ENCODE results near the gene KRTAP5-11. TPM values are rescaled to one million over a fixed set of nuclear protein-coding genes. Genes with fewer than 3 reads are reported as not detected.
"Not testable (repeated sequence)": the region's sequence is repeated elsewhere in the genome, so short reads cannot be mapped to it uniquely, and the experiment has no call there.

The KRTAP5-11 gene
- total and polyA plus RNA-seq, 2 of the 4 experiments (the other 2 are of a cell fraction) = not detected

DNA sequence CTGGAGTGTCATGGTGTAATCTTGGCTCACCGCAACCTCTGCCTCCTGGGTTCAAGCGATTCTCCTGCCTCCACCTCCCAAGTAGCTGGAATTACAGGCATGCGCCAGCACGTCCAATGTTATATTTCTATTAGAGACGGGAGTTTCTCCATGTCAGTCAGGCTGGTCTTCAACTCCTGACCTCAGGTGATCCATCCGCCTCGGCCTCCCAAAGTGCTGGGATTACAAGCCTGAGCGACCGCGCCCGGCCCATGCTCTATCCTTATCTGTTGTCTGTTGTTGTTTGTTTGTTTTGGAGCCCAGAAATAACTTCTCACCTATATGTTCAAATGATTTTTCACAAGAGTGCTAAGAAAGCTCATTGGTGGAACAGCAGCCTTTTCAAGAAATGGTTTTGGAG lies 40.6 kb upstream of the KRTAP5-11 start:
- intact Hi-C loops (cut with micrococcal nuclease); H3K14ac ChIP-seq (replicated peaks; ENCODE audit: low read depth, low read length); H2BK120ac ChIP-seq (ENCODE audit: low read depth, low read length); BruUV-seq (replicated peaks); H3K18ac ChIP-seq (ENCODE audit: low read depth, low read length); H3K23ac ChIP-seq (ENCODE audit: low read depth, low read length); H2AK5ac ChIP-seq (ENCODE audit: low read depth, low read length); H2BK15ac ChIP-seq (ENCODE audit: low read depth, low read length); H2AK9ac ChIP-seq (replicated peaks; ENCODE audit: low read depth, low read length, poor library complexity); DNase-seq; H4K5ac ChIP-seq (ENCODE audit: low read depth, low read length); H3K79me1 ChIP-seq (ENCODE audit: low read depth in 1 of 2, low read length in 2 of 2); POLR2A ChIA-PET (ENCODE audit: unreplicated experiment); dilution Hi-C loops (cut with HindIII; ENCODE audit: low sequenced_read_pairs, unreplicated experiment); in situ Hi-C loops (cut with MboI; ENCODE audit: low sequenced_read_pairs); H3K4me3 ChIP-seq (ENCODE audit: insufficient read depth, low read depth, low read length); CTCF ChIA-PET; H4K20me1 ChIP-seq (ENCODE audit: insufficient read depth, low read length); H3K4me2 ChIP-seq (ENCODE audit: low read depth, low read length); H3K9ac ChIP-seq (ENCODE audit: low read depth, low read length); H3K9me1 ChIP-seq (ENCODE audit: insufficient read depth, low read length); ATAC-seq (ENCODE audit: low read depth); H4K8ac ChIP-seq (ENCODE audit: low read depth in 2 of 2, low read length in 2 of 2); H3K4ac ChIP-seq (ENCODE audit: low read depth, low read length); H3K27me3 ChIP-seq (ENCODE audit: control insufficient read depth, insufficient read depth, low read length); H3K9me3 ChIP-seq (ENCODE audit: control insufficient read depth, insufficient read depth, low read length); H3K27ac ChIP-seq (ENCODE audit: insufficient read depth, low read length); H3K36me3 ChIP-seq (ENCODE audit: control insufficient read depth, insufficient read depth, low read length); H2BK20ac ChIP-seq (ENCODE audit: low read depth, low read length); H2AFZ ChIP-seq (replicated peaks; ENCODE audit: low read length, poor library complexity); H2BK5ac ChIP-seq (ENCODE audit: low read depth, low read length, poor library complexity, severe bottlenecking); H3K4me1 ChIP-seq (ENCODE audit: control insufficient read depth, insufficient read depth, low read length); H3K56ac ChIP-seq (ENCODE audit: extremely low read depth, insufficient read depth, low read length); H4K91ac ChIP-seq (ENCODE audit: insufficient read depth, low read depth, low read length): not testable (repeated sequence)
- no CpG with 5 or more reads among the region's 11 CpGs for WGBS, 2 experiments (ENCODE audit: extremely low coverage in 2 of 2, insufficient read length in 1 of 2)

- H3K4me2 ChIP-seq (ENCODE audit: low read depth, low read length); H3K27me3 ChIP-seq (ENCODE audit: control insufficient read depth, insufficient read depth, low read length); in situ Hi-C loops (cut with MboI; ENCODE audit: low sequenced_read_pairs); ATAC-seq (ENCODE audit: low read depth); H3K56ac ChIP-seq (ENCODE audit: extremely low read depth, insufficient read depth, low read length); H2BK15ac ChIP-seq (ENCODE audit: low read depth, low read length); H3K9me3 ChIP-seq (ENCODE audit: control insufficient read depth, insufficient read depth, low read length); H3K27ac ChIP-seq (ENCODE audit: insufficient read depth, low read length); H2AK5ac ChIP-seq (ENCODE audit: low read depth, low read length); H2AFZ ChIP-seq (replicated peaks; ENCODE audit: low read length, poor library complexity); H3K14ac ChIP-seq (replicated peaks; ENCODE audit: low read depth, low read length); H3K9ac ChIP-seq (ENCODE audit: low read depth, low read length); dilution Hi-C loops (cut with HindIII; ENCODE audit: low sequenced_read_pairs, unreplicated experiment); BruUV-seq (replicated peaks); H2BK120ac ChIP-seq (ENCODE audit: low read depth, low read length); H3K9me1 ChIP-seq (ENCODE audit: insufficient read depth, low read length); intact Hi-C loops (cut with micrococcal nuclease); H2AK9ac ChIP-seq (replicated peaks; ENCODE audit: low read depth, low read length, poor library complexity); H3K23ac ChIP-seq (ENCODE audit: low read depth, low read length); H3K4me3 ChIP-seq (ENCODE audit: insufficient read depth, low read depth, low read length); DNase-seq; H4K91ac ChIP-seq (ENCODE audit: insufficient read depth, low read depth, low read length); H4K8ac ChIP-seq (ENCODE audit: low read depth in 2 of 2, low read length in 2 of 2); H3K79me1 ChIP-seq (ENCODE audit: low read depth in 1 of 2, low read length in 2 of 2); POLR2A ChIA-PET (ENCODE audit: unreplicated experiment); H4K20me1 ChIP-seq (ENCODE audit: insufficient read depth, low read length); H4K5ac ChIP-seq (ENCODE audit: low read depth, low read length); H2BK20ac ChIP-seq (ENCODE audit: low read depth, low read length); H3K4ac ChIP-seq (ENCODE audit: low read depth, low read length); H3K36me3 ChIP-seq (ENCODE audit: control insufficient read depth, insufficient read depth, low read length); CTCF ChIA-PET; H3K4me1 ChIP-seq (ENCODE audit: control insufficient read depth, insufficient read depth, low read length); H3K18ac ChIP-seq (ENCODE audit: low read depth, low read length); H2BK5ac ChIP-seq (ENCODE audit: low read depth, low read length, poor library complexity, severe bottlenecking): not testable (repeated sequence)
- 86% methylated on average over 6 of the region's 14 CpGs; no CpG with 5 or more reads in 1 of the 2 experiments for WGBS, 2 experiments (ENCODE audit: extremely low coverage in 2 of 2, insufficient read length in 1 of 2)
Measured at GRCh38 chr11:71622561-71622960, 39.9 kb upstream of the KRTAP5-11 start.

Data from IMR-90 (cell line).